ENCODE data around the gene HMCES.

HMCES gene, protein sequence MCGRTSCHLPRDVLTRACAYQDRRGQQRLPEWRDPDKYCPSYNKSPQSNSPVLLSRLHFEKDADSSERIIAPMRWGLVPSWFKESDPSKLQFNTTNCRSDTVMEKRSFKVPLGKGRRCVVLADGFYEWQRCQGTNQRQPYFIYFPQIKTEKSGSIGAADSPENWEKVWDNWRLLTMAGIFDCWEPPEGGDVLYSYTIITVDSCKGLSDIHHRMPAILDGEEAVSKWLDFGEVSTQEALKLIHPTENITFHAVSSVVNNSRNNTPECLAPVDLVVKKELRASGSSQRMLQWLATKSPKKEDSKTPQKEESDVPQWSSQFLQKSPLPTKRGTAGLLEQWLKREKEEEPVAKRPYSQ

DNA sequence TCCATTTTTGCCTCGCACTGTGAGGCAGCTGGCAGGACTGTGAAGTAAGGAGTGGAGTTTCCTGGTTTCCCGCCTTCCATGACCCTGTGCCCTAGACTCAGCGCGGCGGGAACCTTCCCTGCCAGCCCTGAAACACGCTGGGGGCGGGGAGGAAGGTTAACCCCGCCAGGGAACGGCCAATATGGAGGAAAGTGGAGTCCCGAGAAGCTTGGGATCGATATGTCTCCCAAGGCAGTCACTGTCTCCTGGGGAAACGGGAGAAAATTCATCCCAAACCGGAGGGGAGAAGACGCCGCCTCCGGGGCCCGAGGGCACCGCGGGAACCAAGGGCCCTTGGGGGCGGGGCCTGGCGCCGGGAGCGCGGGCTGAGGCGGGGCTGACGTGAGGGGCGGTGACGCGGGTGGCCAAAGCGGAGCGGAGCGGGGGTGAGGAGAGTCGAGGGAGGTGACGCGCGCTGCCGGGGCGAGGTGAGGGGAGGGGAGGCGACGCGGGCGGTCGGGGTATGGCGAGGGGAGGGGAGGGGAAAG is at the start of gene HMCES:
TSS of gene HMCES (plus strand) at position 432 of the 527 bp plus-strand sequence. CDS start 863 bp downstream, outside the sequence.
- H3K4me3 ChIP-seq (ENCODE audit: low read depth, low read length) = peak within 1 kb of the TSS; percentile 70
- peak; percentile 89 for DNase-seq (ENCODE audit: low read depth)
- TF ChIP-seq CTCF (IDR thresholded peaks at IDR 0.05; ENCODE audit: insufficient read depth, low read depth, low read length, missing control alignments) = no peak

- DNase-seq (ENCODE audit: low read depth) = no peak
- TF ChIP-seq CTCF (IDR thresholded peaks at IDR 0.05; ENCODE audit: insufficient read depth, low read depth, low read length, missing control alignments) = no peak
- no peak overlapping the region for H3K4me3 ChIP-seq (ENCODE audit: low read depth, low read length)
Observed at GRCh38 chr3:129228891-129229585, 49.6 kb upstream of the HMCES start.

GRCh38 chr3:129230311-129231019 is 48.2 kb upstream of the HMCES start:
- no peak for TF ChIP-seq CTCF (IDR thresholded peaks at IDR 0.05; ENCODE audit: insufficient read depth, low read depth, low read length, missing control alignments)
- DNase-seq (ENCODE audit: low read depth) = peak; percentile 18
- no peak overlapping the region for H3K4me3 ChIP-seq (ENCODE audit: low read depth, low read length)

DNA sequence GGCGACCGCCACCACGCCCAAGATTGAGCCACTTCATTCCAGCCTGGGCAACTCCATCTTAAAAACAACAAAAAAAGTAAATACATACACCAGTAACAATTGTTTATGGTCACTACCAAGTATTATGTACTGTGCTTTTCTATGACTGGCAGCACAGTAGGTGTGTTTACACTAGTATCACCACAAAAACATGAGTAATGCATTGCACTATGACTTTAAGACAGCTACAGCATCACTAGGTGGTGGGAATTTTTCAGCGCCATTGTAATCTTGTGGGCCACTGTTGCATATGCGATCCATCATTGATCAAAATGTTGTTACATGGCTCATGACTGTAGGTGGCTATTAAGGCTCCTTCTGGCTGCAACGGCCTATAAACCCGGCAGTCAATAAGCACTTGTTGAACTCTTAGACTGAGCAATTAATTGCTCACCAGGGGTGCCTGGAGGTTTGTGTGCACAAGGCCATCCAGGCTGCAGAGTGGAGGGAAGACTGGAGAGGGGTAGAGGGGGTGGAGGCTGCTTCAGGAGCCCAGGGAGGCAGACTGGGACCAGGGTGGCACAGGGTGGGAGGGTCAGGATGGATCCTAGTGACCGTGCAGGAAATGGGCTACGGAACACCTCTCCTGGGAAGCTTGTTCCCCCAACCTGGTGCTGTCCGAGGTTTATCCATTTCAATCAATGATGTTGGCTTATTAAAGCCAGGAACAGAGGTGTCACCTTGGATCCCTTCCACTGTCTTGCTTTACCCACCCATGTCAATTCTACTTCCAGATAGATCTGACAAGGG is 47.1 kb upstream of the HMCES start:
- H3K4me3 ChIP-seq (ENCODE audit: low read depth, low read length) = no peak overlapping the region
- TF ChIP-seq CTCF (IDR thresholded peaks at IDR 0.05; ENCODE audit: insufficient read depth, low read depth, low read length, missing control alignments) = no peak
- no peak for DNase-seq (ENCODE audit: low read depth)

GRCh38 chr3:129233538-129233937 is 45.1 kb upstream of the HMCES start:
- peak; percentile 88 for DNase-seq (ENCODE audit: low read depth)
- H3K4me3 ChIP-seq (ENCODE audit: low read depth, low read length) = no peak overlapping the region
- TF ChIP-seq CTCF (IDR thresholded peaks at IDR 0.05; ENCODE audit: insufficient read depth, low read depth, low read length, missing control alignments) = no peak

- no peak for DNase-seq (ENCODE audit: low read depth)
- no peak overlapping the region for H3K4me3 ChIP-seq (ENCODE audit: low read depth, low read length)
- TF ChIP-seq CTCF (IDR thresholded peaks at IDR 0.05; ENCODE audit: insufficient read depth, low read depth, low read length, missing control alignments) = no peak
Observed at GRCh38 chr3:129234441-129234840, 44.2 kb upstream of the HMCES start.

Data from GM12865 (cell line).